Activated gamma-delta T cell treated with Interleukin-2 at 50 U/mL for 16 hours (primary cell): ENCODE results near the gene MRPS27.

Experiments used
- DNase-seq: peaks from one replicate; pipeline ENCODE4 v3.0.0-alpha.2; 2020

MRPS27 gene

GRCh38 chr5:72225741-72226140, 94.3 kb downstream of the MRPS27 start:
- no peak for DNase-seq

GRCh38 chr5:72224946-72225463, 95.0 kb downstream of the MRPS27 start:
- no peak for DNase-seq

DNA sequence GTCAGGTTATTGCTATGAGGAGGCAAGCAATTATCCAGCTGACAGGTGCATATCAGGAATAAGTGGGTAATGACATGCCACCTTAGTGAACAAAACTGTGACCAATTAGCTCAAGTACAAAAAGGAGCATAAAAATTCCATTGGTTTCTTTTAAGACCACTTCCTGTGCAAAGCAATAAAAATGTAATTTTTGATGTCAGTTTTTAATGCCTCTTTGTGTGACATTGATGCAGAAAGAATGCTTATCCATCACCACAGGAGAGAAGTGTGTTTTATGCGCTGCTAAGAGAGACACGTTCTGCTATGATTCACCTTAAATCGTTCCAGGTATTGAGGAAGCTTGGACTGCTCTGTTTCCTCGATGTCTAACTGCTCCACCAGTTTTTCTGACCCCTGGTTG, 96.7 kb downstream of the MRPS27 start:
- DNase-seq = no peak

DNA sequence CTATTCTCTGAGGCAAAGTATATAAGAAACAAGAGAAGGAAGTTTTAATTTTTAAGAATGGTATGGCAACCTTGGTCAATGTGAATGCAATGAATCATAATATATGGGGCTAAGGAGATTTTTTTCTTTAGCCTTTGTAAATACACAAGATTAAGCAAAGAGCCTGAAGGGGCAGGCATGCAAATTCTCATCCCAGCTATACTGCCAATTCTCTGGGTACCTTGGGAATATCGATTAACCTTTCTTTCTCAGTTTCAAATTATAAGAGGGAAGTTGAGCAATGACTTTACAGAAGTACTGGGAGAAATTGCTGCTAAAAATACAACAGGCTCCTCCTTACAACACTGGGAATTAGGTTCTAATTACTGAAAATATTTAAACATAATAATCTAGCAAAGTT, 97.5 kb downstream of the MRPS27 start:
- DNase-seq = no peak

- DNase-seq = no peak
These were observed 98.5 kb downstream of the MRPS27 start for GRCh38 chr5:72221541-72221940.

GRCh38 chr5:72221099-72221498, 98.9 kb downstream of the MRPS27 start:
- DNase-seq = no peak

- no peak for DNase-seq
These were observed 103.3 kb downstream of the MRPS27 start for GRCh38 chr5:72216756-72217155.

DNA sequence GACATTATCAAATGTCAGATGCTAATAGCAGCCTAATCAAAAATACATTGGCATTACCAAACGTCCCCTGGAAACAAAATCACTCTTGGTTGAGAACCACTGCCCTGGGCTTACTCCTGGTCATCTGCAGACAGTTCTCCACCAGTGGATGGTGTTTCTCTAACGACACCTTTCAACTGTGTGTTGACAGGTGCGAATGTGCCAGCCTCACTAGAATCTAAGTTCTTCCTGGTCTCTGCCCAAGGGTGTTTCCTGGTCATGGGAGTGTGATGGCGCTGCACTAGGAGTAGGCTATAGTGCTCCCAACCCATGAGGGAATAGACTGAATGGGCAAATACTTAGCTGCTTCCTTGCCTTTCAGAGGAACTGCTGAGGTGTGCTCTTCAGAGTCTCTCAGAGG, 105.9 kb downstream of the MRPS27 start:
- DNase-seq = no peak

DNA sequence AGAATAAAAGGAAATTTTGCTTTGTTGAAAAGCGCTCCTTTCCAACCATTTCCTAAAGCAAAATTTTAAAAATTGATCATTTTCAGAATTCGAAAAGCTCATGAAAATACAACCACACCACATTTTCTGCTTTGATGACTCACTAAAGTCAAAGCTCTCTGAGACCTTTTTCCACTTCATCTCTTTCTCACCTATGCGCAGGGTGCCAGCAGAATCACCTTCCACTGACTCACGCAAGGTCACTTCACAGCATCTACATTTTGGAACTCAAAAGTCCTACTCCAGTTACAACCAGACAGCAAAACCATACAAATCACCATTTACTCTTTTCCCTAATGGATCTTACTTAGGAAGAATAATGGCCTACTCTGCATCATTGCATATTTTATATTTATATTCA, 106.6 kb downstream of the MRPS27 start:
- no peak for DNase-seq

GRCh38 chr5:72212171-72212570, 107.9 kb downstream of the MRPS27 start:
- DNase-seq = no peak

- DNase-seq = no peak
These were observed 109.0 kb downstream of the MRPS27 start for GRCh38 chr5:72210888-72211678.

DNA sequence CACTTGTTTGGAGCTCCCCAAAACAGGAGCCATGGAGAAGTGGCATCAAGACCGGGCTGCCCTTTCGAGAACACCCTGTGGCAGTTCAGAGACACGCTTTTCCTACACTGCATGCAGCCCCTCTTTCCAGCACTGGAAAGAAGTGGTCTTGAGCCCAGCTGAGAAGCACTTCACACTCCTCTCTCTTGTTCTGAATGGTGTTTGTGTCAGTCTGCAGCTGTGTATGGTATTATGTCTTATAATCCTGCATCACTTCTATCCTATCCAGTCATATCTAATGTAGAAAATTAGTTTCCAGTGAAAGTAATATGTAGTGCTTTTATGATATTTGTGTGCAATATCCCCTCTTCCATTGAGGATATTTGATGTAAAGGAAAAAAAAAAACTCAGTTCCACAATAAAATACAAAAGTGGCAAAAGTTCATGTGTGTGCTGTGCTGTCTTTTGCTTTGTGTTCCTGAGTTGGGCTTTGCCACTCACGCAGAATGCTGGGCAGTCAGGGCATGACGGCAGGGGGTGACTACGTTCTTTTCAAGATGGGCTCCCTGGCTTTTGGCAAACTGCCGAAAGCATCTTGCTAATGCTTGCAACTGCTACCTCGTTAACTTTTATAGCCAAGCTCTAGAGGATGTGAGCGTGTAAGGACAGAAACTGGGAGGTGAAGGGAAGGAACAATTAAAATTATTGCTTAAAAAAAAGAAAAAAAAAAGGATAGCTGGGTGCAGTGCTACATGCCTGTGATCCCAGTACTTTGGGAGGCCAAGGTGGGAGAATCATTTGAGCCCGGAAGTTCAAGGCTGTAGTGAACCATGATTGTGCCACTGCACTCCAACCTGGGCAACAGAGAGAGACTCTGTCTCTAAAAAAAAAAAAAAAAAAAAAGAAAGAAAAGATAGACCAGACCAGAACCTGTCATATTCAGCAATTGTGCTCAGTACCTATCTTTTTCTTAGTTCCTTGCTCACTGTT, 110.6 kb downstream of the MRPS27 start:
- no peak for DNase-seq

DNA sequence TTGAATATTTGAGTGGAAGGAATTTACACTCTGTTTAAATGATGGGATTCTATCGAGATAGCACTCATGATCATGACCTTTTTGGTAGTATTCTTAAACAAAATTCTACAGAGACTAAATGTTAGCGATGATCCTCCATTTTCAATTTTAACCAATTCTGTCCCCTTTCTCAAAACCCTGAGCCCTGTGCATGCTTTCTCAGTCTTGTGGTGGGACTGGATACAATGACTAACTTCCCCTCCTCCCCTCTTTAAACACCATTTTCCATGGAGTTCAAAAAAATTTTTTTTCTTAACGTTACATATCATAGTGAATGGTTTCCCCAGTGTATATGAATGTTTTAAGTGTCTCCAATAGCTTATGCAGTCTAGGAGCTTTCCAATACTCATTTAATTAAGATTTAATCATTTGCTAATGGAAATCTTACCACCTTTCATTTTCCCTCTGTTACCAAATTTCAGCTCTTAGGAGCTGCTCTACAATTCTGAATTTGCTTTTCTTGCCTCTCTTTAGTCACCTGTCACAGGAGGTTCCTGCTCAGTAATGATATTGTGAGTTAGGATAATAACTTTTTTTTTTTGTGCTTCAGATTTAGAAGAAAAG, 111.6 kb downstream of the MRPS27 start:
- DNase-seq = no peak

GRCh38 chr5:72206994-72207393, 113.0 kb downstream of the MRPS27 start:
- DNase-seq = no peak

- DNase-seq = no peak
These were observed 113.9 kb downstream of the MRPS27 start for GRCh38 chr5:72206160-72206559.

DNA sequence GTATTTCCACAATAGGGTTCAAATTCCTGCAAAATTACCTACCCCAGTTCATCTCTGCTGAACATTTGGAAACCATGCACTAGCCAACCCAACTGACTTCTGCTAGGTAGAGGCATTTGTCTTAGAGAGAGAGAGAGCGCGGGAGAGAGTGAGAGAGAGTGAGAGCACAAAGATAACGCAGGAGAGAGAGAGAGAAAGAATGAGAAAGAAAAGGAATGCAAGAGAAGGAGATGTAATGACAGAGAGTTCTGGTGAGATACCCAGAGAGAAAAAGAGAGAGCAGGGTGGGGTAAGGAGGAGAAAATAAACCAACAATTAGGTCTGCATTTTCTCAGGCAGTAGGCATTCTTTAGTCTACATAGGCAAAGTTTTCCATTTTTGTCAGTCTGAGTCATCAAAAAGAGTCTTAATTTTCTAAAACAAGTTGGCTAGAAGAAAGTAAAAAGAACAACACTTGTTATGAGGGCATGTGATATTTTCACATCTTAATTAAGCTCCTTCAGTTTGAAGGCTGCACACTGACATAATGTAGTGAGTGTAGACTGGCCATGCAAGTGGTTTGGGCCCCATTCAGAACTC, 114.5 kb downstream of the MRPS27 start:
- DNase-seq = no peak

DNA sequence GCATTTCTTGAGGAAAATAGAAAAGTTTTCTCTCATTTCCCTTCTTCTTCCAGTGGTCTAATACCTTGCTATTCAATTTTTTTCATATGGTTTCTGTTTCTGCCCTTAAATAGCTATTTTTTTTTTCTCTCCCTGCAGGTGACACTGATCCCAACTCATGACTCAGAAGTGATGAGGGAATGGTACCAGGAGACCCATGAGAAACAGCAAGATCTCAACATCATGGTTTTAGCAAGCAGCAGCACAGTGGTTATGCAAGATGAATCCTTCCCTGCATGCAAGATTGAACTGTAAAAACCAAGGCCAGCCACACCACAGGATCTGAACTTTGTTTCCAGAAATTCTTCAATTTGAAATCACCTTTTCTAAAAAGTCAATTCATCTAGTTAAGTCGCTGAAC, 115.1 kb downstream of the MRPS27 start:
- no peak for DNase-seq

DNA sequence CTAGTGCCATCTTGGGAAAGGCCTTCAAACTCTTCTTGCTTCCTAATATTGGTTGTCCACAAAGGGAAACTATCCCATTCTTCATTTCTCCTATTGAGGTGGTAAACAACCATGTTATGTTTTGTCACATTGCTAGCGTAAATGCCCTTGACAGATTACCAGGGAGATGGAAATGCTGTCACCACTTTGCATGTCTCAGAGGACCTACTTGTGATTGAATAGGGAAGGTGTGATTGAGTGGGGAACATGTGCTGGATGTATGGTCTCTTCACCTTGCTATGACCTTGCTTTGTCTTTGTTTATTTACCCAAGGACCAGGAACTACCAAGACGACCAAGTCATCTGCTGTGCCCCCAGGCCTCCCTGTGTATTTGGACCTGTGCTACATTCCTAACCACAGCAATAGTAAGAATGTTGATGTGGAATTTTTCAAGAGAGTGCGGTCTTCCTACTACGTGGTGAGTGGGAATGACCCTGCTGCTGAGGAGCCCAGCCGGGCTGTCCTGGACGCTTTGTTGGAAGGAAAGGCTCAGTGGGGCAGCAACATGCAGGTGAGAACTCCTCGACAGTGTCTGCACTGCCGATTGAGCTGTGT, 116.7 kb downstream of the MRPS27 start:
- no peak for DNase-seq

- no peak for DNase-seq
These were observed 117.7 kb downstream of the MRPS27 start for GRCh38 chr5:72202331-72202825.

DNA sequence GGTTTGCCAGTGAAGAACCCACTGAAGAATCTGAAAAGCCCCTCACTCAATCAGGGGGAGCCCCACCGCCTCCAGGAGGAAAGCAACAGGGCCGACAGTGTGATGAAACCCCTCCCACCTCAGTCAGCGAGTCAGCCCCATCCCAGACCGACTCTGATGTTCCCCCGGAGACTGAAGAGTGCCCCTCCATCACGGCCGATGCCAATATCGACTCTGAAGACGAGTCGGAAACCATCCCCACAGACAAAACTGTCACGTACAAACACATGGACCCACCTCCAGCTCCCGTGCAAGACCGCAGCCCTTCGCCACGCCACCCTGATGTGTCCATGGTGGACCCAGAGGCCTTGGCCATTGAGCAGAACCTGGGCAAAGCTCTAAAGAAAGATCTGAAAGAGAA, 120.4 kb downstream of the MRPS27 start:
- no peak for DNase-seq

- no peak for DNase-seq
These were observed 122.6 kb downstream of the MRPS27 start for GRCh38 chr5:72197393-72197792.

- DNase-seq = no peak
These were observed 124.5 kb downstream of the MRPS27 start for GRCh38 chr5:72195581-72195980.
